T follicular helper cell (primary cell): ENCODE results near the gene DUSP7.

ENCODE experiments used
- DNase-seq: peaks from one replicate; pipeline ENCODE4 v3.0.0-alpha.2; 2020; ENCODE audit warnings: low read depth

DUSP7 gene

GRCh38 chr3:52026041-52026440, 30.3 kb downstream of the DUSP7 start:
- DNase-seq, result no peak

GRCh38 chr3:52025453-52025852, 30.9 kb downstream of the DUSP7 start:
- no peak for DNase-seq

GRCh38 chr3:52024765-52025452, 31.5 kb downstream of the DUSP7 start:
- no peak for DNase-seq

GRCh38 chr3:52023860-52024764, 32.3 kb downstream of the DUSP7 start:
- no peak for DNase-seq

- no peak for DNase-seq
Measured at GRCh38 chr3:52023101-52023770, 33.1 kb downstream of the DUSP7 start.

GRCh38 chr3:52022323-52023100, 33.9 kb downstream of the DUSP7 start:
- DNase-seq, result no peak

GRCh38 chr3:52021489-52022268, 34.7 kb downstream of the DUSP7 start:
- DNase-seq, result no peak

- DNase-seq, result no peak
Measured at GRCh38 chr3:52020796-52021195, 35.6 kb downstream of the DUSP7 start.

- no peak for DNase-seq
Measured at GRCh38 chr3:52019352-52020080, 36.9 kb downstream of the DUSP7 start.

GRCh38 chr3:52018319-52019000, 37.9 kb downstream of the DUSP7 start:
- DNase-seq, result no peak

GRCh38 chr3:52017586-52017985, 38.8 kb downstream of the DUSP7 start:
- no peak for DNase-seq

- DNase-seq, result no peak
Measured at GRCh38 chr3:52015438-52016228, 40.7 kb downstream of the DUSP7 start.

- no peak for DNase-seq
Measured at GRCh38 chr3:52014613-52015012, 41.8 kb downstream of the DUSP7 start.

GRCh38 chr3:52013802-52014598, 42.4 kb downstream of the DUSP7 start:
- no peak for DNase-seq

- no peak for DNase-seq
Measured at GRCh38 chr3:52012699-52013098, 43.7 kb downstream of the DUSP7 start.

GRCh38 chr3:52010431-52010830, 45.9 kb downstream of the DUSP7 start:
- DNase-seq, result no peak

GRCh38 chr3:52007291-52007690, 49.1 kb downstream of the DUSP7 start:
- no peak for DNase-seq

GRCh38 chr3:52006820-52007133, 49.6 kb downstream of the DUSP7 start:
- DNase-seq, result no peak
